Activated CD8-positive, alpha-beta memory T cell treated with anti-CD3 and anti-CD28 coated beads for 4 hours (primary cell): ENCODE measurements around the gene MILR1.

Source experiments
- DNase-seq, 2 donors: peaks; one replicate each; pipeline ENCODE4 v3.0.0-alpha.2; 2020; ENCODE audit warnings: low read depth in 2 of 2

Gene MILR1

DNA sequence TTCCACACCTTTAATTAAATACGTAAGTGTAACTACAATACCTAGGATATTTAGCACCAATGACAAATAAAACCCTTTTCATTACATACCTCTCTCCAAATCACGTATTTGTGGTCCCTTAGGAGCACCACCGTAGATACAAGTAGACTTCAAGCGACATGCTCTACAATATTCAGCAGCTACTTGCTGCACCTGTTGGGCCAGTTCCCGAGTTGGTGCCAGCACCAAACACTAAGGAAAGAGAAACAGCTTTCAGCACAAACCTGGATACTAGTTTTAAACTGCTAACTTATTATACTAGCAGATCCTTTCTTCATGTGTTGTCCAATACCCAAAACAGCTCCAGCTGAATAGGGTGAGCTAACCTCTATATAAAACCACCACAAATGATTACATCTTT lies 54.4 kb downstream of the MILR1 start:
- DNase-seq = no peak

DNA sequence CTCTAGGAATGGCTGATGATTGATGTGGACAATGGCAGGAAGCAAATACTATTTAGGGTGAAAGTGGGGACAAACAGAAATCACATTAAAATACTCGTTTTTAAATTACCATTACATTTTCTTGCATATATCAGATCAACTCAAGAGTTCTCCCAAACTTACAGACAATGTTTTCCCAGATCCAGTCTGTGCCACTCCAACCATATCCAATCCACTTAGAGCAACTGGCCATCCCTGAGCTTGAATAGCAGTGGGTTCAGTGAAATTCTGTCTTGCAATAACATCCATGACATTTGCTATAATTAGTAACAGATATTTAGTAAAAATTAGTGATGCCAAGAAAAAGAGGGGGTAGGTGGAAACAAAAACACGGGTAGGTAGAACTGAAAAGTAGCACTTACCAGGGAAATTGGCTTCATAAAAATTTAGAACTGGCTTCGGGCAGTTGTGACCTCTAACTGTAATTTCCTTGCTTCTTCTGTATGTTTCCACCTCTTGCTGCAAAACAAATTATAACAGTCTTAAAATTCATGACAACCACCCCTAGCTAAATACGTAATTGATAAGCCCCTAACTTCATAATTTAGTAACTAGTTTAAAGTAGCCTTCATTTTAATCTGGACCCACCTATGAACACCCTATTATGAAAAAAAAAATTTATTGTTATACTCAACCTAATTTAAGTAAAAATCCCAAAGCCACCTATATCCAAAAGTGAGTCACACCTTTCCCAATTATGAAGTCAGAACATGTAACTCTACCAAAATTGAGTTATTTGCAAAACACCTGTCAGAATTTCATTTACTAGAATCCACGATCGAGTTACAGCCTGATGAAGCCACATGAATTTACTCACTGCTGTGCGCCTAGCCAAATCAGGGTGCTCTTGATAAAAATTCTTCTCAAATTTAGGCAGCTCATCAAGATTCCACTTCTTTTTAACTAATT lies 55.2 kb downstream of the MILR1 start:
- no peak for DNase-seq

DNA sequence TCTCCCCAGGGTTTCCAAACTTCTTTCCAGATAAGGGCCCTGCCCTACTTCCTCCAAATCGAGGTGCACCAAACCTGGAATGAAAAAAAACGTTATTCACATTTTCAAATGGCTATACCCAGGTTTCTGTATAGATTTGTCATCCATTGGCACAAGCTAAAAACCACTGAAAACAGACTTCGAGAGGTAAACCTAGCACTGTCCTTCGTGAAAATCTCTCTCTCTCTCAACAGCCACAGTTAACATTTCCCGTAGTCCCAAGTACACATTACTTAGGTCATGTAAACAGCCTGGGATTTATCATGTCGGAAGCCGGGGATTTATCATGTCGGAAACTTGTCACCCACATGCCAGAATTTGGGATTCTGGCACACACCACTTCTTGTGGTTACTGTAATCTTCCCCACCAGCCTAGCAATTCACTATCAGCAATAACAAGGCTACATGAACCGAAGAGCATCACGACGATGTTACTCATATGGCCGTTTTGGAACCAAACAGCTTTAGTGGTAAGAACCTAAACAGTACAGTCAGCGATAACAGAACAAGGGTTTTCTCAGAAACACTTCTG lies 55.9 kb downstream of the MILR1 start:
- DNase-seq = no peak

DNA sequence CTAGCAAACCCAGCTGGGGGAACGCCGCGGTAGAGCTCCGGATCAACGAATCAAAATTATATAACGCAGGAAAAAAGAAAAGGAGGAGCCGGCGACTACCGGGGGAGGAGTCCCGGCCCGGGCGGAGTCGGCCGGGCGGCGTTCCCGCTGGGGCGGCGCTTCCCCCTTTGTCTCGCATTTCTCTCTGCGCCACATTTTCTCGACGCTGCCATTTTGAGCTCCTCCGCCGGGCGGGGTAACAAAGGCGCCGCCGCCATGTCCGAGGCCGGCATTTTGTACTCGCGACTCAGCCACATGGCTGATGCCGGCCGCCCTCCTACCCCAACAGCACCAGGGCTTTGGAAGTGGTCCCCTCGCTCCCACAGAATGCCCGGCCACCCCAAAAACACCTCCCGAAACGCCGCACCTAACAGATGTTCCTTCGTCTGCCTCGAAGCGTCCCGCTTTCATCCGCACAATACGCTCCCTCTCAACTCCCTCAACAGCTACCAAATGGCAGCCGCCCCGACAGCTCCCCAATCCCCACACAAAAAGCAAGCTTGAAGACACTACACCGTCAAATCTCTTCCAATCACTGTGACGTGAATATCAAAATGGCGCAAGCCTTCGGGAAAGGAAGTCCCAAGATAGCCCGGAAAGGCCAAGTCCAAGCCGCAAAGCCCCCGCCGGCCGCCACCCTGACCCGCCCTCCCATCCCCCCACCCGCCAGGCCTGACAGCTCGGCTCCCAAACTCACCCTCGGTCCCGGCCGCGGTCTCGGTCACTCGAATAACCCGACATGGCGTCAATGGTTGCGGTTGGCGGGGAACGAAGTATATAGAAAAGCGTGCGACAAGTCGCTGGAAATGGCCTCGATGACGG lies 56.7 kb downstream of the MILR1 start:
- DNase-seq = peak; percentile 68 to 77

DNA sequence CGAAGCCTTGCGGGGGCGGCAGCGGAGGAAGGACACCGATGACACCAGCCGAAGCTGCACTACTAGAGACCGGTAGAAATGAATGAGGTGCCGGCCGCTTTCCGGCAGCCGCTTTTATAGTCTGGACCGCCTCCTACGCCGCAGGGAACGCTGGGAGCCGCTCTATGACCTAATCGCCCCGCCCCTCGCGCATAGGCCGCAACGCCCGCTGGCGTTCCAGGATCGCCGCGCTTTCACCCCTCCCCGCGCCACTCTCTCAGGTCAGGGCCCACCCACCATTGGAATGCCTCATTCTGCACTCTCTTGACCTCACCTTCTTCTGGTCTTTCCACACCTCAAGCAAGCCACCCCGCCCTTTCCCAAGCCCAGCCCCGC lies 57.3 kb downstream of the MILR1 start, which contains the start of gene DDX5:
DDX5 (minus strand) TSS at position 89 of the 375 bp plus-strand sequence. CDS start 170 bp downstream, outside the sequence.
- DNase-seq = peak; percentile 95 to 96

DNA sequence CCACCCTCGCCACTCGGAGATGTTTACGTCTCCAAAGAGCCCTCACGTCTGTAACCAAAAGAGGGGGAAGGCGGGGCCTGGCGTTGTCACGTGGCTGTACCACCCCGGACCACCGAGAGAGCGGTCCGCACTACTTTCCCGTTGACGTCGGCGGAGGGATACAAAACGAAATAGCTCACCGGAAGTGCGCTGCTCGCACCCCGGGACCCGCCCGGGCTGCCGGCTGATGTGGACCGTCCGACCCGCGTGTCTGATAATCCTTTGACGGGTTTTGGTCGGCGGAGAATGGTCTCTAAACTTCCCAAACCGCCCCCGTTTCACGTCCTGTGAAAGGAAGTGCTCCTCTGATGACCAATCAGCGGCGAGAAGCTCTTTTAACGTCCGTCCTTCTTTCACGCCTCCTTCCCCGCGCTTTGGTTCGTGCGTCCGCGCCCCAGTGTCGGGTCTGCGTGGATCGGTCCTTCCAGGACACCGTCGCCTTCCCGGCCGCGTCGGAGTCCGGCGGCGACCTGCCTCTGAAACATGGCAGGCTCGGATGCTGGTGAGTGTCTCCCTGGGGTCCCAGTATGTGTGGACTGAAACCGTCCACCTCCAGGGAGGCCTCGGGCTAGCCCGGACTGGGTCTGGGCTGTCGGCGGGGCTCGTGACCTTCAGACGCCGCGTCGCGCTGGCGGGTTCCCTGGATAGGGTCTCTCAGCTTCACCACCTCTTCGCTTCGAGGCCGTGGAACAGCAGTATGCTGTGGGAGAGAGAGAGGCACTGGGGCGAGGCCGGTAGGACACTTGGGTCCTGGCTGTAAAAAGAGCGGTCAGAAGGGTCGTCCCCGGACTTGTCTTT lies 57.9 kb downstream of the MILR1 start, which contains the start of gene CEP95:
CEP95 (plus strand) TSS at position 402 of the 837 bp plus-strand sequence; CDS start at position 523, 121 bp downstream.
- DNase-seq = peak; percentile 91 to 95

DNA sequence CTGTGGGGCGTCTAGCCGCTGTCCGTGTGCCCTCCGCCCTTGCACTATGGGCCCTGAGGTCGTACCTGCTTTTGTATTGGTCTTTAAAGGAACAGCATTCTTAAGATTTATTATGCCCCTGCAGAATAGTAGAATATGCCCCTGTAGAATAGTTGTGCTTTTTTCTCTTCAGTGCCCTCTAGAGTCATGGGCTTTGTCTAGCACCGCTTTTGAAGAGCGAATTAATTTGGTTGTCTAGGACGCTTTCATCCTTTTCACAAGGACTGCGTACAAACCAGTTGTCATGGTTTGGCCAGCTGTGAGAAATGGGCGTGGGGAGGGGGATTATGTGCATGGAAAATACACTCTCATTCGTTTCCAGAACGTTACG lies 58.5 kb downstream of the MILR1 start:
- DNase-seq = peak in 1 of 2 donors; percentile 11

DNA sequence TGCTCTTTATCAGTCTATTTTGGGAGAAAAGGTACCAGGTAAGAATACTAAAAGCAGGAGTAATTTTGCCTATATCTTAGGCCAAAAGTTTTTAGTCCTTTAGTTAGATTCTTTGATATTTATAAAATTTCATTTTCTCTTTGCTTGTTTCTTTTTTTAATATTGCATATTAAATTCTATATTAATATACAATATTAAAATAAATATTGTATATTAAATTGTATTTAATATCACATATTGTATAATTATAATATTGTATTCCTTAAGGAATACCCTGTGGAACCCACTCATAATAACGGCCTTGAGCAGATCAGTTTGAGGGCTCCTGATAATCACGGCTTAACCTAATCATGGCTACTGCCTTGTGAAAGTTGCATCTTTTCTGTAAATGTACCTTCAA lies 59.8 kb downstream of the MILR1 start:
- DNase-seq = no peak

DNA sequence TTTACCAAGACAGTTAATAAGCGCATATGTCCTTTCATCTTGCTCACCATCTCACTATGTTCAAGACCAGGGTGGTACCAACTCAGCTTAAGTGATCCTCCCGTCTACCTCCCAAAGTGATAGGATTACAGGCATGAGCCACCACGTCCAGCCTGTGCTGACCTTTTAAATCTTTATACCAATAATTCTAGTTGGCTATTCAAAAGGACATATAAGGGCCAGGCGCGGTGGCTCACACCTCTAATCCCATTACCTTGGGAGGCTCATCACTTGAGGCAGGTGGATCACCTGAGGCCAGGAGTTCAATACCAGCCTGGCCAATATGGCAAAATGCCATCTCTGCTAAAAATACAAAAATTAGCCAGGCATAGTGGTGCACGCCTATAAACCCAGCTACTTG lies 60.3 kb downstream of the MILR1 start:
- no peak for DNase-seq

DNA sequence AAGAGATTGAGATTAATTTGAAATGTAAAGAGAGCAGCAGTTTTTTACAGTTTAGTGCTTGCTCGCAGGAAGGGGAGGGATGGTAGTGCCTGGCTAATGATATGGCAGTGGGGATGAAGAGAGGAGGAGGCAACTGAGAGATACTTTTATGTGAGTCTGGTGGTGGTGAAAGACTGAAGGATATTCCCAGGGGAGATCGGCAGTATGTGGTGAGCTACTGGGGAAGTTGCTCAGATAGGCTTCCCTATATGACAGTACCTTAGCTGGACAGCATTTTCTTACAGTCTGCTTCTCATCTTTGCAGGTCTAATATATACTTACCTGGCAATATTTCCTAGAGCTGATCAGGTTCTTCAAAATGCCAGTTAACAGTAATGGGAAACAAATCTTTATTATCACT lies 66.5 kb downstream of the MILR1 start:
- no peak for DNase-seq

DNA sequence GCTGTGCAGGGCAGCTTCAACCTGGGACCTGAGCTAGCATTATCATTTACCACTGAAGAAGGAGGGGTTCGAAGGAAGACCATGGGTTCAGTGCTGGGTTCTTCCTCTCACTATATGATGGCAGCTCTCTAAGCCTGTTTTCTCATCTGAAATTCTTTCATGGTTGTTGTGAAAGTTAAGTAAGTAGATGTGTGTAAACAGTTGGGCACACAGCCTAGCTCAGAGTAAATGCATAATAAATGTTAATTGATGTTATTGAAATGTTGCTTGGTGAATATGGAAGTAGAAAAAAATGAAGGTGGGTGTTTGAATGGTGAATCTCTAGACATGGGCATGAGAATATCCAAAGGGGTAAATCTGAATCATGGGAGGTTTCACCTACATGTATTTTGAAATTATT lies 66.9 kb downstream of the MILR1 start:
- no peak for DNase-seq
